ENCODE measurements around the gene DNAH8.
A peak's percentile ranks its signal among the peaks of the same experiment; 100 is the strongest.
"Not testable (repeated sequence)": the region's sequence is repeated elsewhere in the genome, so short reads cannot be mapped to it uniquely, and the experiment has no call there.

Gene DNAH8

DNA sequence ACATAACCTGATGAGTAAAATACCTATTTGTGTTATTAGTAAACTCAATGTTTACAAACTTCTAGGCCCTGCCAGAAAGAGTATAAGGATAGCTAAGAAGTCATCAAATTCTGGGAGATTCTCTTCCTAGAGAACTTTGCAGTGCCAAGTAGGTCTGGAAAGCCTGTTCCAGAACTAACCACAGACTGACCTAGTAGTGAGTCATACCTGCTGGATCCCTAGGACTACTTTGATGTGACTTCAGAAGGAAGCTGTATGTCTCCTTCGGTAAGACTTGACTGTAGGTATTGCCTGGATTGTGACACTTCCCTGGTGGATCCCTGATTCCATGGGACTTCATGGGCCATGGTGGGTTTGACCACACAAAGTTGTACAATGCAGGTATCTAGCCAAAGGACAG is 131.7 kb downstream of the DNAH8 start:
- DNase-seq = no peak

DNA sequence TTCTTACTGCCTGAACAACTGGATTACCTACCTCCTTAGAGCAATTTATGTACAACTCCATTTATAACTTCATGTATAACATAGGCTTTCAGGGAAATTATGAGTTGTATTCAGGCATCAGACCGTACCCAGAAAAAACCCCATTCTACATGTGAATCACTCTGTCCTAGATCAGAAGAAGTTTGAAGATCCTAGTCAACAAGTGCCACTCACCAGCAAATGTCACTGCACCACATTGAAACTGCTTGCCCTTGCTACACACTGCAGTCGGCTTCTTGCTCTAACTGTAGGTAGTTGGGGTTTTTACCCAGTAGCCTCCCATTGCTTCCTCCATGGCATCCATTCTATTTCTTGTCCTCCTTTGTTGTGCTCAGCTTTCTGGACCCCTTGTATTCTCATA is 132.4 kb downstream of the DNAH8 start:
- no peak for DNase-seq

DNA sequence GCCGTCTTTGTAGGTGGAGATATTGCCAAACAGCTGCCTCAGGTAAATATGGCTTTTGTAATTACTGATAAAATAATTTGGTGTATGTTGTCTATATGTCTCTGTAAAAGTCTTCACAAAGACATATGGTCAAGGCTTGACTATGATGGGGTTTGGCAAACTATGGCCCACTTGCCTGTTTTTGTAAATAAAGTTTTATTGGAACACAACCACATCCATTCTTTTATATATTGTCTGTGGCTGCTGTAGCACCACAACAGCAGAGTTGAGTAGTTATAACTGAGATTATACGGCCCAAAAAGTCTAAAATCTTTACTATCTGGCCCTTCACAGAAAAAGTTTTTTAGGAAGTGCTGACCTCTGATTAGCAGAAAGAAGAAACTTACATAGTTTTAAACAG is 133.6 kb downstream of the DNAH8 start:
- no peak for DNase-seq

DNA sequence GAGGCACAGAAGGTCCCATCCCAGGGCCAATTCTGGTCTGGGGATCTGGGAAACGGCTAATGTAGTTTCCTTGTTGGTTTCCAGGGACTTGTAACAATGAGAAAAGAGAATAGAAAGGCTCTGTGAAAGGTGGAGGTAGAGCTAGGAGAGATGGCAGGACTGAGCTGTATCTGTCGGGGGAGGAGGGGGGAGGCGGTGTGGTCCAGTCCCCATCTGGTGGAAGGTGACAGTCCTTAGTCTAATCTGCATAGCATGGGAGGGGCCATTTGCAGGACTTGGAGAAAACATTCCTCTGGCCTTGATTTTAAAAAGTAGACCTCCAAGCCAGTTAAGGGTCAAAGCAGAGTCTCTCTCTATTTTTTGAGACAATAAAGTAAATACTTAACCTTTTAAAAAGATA is 137.1 kb downstream of the DNAH8 start:
- no peak for DNase-seq

DNA sequence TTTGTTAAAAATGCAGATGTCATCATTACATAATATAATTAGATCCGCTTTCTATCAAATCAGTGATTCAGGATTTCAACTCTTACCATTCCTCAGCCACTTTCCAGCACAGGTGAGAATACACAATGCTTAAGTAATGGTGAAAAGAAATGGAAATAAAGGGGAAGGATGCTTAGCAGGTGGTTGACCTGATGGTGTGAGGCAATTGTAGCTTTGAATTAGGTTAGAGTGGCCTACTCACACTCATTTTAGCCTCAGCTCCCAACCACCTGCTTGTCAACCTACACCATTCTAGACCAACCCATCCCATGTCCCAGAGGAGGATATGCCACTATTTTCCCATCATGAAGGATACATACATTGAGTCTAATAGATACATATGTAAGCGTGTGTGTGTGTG is 138.1 kb downstream of the DNAH8 start:
- DNase-seq = no peak

DNA sequence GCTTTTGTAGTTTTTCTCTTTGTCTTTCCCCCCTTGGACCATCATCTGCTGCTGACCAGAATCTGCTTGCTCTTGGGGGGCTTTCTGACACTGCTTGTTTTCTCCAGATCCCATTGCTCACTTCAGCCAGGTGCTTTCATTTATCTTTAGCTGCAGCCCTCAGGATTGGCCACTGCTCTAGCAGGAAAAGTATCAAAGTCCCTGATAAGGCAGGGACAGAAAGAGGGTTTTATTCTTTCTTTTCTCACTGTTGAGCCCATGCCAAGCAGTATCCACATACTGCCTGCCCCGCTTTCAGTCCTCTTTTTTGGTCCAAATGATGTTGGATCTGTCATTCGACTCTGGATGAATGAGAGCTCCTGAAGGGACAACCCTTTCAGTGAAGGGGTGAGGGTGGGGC is 141.4 kb downstream of the DNAH8 start:
- no peak for DNase-seq

DNA sequence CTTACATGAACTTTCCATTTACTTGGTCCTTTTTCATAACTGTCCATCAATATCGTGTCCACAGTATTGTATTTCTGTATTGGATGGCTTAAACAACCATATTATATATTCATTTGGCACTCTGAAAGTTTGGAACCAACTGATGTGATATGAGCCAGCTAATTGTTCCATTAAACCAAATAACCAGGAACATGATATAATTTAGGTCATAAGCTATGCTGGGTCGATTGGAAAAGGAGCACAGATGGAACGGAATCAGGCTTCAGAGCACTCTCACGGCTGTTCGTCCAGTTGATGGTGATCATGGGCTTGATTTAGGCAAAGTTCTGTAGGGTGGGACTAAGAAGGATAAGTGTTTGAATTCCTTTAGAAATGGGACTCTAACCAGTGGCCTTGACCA is 142.7 kb downstream of the DNAH8 start:
- no peak for DNase-seq

DNA sequence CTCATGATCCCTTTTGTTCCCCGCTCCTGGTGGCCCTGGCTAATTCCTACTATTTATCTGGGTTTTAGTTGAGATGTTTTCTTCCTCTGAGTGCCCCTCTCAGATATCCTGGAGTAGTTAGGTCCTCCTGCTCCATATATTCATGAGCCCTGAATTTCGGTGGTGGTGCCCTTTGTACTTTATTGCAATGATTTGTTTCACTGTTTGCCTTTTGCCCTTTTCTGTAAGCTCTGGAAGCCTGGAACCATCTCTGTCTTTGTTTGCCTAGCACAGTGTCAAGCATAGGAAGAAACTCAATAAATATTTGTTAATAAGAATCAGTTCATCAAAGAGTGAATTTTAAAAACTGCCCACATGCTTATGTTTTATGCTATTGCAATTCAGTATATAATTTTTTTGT is 144.9 kb downstream of the DNAH8 start:
- no peak for DNase-seq

DNA sequence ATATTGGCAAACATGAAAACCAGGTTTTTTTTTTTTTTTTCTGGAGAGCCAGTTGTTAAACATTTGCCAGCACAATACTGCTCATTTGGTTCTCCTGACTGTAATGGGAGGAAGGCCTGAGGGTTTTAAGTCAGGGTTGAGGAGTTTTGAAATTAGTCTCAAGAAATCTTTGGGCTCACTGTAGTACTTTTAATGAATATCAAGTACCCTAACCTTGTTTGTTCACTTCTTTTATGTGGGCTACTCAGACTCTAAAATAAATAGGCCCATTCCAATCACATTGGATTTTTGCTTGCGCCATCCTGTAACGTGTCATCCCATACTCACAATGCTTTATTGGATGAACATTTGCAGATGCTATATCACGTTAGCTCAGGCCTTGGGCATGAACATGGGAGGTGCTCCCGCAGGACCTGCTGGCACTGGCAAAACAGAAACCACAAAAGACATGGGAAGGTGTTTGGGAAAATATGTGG is 146.9 kb downstream of the DNAH8 start:
- no peak for DNase-seq

DNA sequence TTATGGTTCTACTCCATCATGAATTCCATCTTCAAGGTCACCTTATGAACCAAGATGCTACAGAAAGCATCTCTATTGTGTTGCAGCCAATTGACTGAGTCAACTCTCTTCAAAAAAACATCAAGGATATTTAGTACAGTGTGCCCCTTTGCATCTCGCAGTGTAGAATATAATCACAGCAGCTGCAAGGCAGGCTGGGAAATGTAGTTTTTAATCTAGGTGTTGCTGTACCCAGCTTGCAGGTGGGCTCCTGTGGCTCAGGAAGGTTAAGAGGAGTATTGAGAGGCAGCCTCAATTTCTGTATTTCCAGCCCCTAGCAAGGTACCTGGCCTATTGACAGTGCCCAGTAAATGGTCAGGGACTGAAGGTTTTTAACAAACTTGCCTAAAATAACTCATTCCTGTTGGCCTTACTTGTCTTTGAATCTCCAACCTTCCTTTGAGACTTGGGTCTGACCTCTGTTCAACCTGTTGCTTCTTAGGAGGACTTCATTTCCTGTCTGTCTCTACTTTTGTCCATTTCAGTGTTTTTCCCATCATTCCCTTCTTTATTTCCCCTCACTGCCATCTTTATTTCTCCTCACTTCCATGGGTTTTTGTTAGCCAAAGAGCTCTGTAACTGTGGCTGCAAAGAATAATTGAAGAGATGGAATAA is 150.5 kb downstream of the DNAH8 start:
- DNase-seq = no peak

DNA sequence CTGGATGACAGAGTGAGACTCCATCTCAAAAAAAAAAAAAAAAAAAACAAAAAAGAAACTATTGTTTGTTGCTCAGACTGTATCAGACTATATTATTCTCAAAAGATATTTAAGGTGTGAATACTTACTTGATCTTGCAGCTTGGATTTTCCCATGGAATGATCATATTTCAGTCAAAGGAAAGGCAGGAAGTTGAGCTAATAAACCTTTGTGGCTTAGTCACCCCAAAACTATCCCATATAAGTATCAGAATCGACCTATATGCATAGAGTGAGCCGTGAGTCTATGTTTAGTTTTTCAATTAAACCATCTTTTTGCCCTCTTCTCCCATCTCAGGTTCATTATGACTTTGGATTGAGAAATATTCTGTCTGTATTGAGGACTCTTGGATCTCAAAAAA is 152.6 kb downstream of the DNAH8 start:
- DNase-seq = no peak

DNA sequence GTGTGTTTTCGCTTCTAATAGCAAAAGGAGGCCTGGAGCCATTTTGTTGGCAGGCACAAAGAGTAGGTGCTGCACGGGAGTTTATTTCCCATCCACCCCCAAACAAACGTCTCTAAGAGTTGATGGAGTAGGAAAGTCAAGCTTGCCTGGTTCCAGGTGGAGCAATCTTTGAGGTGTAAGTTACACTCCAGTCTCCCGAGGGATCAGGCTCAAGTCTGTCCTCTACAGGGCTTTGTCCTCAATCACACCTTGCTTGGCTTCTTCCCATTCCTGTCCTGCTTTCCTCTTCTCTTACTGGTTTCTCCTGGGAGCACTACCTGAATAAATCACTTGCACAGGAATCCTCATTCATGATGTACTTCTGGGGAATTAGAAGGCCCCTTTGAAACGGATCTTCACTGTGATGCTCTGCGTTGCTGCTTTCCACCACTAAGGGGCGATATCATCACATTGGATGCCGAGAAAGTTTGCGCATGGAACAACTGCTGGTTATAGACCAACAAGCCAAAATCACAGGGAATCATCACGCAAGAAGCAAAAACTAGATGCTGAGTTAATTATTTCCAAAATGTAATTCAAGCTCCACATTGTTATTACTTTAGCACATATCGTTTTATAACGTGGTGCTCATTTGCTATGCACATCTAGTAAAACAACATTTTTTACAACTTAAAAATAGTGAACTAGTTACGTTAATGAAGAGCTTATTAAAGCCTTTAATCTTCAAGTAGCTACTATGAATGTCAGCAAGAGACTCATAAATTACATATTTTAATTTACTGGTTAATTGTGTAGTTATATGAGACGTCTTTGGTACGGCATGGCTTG is 156.8 kb downstream of the DNAH8 start:
- DNase-seq = peak; percentile 73

DNA sequence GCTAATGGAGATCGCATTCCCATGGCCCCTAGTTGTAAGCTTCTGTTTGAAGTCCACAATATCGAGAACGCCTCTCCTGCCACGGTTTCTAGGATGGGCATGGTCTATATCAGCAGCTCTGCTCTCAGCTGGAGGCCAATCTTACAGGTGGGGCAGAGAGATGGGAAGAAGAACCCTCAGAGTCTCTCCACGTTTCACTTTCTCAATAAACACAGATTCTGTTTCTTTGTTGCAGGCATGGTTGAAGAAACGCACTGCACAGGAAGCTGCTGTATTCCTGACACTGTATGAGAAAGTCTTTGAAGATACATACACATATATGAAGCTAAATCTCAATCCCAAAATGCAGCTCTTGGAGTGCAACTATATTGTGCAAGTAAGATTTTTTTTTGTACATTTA is 157.9 kb downstream of the DNAH8 start:
- no peak for DNase-seq

DNA sequence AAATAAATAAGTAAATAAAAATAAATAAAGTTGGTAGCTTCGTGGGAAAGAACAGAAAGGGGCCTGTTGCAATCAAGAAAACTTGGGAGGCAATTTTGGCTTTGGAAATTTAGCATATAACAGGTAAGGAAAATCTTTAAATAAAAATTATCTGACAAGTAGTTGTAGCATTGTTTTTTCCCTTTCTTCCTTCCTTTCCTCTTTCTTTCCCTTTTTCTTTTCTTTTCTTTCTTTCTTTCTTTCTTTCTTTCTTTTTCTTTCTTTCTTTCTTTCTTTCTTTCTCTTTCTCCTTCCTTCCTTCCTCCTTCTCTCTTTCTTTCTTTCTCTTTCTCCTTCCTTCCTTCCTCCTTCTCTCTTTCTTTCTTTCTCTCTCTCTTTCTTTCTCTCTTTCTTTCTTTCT is 158.7 kb downstream of the DNAH8 start:
- not testable (repeated sequence) for DNase-seq

DNA sequence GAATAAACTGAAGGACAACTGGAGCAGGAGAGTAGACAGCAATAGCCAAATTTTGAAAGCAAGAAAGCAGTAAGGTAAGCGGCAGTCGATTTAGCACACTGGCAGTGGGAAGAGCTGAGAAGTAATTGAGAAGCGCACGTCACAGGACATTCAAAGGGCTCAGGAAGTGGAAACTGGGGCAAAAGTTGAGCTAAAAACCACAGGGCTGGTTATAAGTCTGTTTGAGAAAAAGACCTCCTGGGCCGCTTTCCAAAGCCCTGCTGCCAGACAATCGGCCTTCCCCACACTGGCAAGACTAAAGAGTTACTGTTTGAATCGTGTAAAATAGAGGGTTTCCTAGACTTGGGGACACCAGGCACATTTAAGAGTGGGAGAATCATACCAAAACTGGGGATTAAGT is 161.4 kb downstream of the DNAH8 start:
- DNase-seq = peak; percentile 67

DNA sequence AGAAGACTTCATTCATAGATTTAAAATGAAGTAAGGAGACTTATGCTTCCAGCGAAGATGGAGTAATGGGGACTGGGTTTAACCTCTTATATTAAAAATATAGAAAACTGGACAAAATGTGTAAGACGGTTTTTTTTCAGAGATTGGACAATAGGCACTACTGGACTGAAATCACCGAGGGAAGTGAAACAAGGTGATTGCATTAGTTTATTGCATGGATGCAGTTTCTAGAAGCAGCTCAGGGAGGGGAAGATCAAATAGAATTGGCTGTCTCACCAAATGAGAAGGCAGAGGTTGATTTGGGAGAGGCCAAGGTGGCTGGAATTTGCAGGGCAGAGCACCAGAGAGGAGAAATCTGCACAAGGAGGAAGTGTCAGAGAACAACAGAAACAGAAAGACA is 162.6 kb downstream of the DNAH8 start:
- DNase-seq = no peak

DNA sequence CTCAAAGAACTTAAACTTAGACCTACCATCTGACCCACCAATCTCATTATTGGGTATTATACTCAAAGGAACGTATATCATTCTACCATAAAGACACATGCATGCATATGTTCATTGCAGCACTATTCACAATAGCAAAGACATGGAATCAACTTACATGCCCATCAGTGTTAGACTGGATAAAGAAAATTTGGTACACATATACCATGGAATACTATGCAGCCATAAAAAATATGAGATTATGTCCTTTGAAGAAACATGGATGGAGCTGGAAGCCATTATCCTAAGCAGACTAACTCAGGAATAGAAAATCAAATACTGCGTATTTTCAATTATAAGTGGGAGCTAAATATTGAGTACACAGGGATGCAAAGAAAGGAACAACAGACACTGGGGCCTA is 167.0 kb downstream of the DNAH8 start:
- no peak for DNase-seq

DNA sequence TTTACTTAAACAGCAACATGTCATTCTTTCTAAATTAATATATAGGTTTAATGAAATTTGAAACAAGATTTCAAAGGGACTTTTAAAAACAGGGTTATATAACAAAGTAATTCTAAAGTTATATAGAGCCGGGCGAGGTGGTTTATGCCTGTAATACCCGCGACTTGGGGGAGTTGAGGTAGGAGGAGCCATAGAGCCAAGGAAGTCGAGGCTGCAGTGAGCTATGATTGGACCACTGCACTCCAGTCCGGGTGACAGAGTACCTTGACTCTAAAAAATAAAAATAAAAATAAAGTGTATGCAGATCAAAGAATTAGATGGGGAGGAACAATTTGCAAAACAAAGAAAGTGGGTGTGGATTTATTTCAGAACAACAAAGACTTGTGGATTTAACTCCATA is 182.4 kb downstream of the DNAH8 start:
- no peak for DNase-seq

DNA sequence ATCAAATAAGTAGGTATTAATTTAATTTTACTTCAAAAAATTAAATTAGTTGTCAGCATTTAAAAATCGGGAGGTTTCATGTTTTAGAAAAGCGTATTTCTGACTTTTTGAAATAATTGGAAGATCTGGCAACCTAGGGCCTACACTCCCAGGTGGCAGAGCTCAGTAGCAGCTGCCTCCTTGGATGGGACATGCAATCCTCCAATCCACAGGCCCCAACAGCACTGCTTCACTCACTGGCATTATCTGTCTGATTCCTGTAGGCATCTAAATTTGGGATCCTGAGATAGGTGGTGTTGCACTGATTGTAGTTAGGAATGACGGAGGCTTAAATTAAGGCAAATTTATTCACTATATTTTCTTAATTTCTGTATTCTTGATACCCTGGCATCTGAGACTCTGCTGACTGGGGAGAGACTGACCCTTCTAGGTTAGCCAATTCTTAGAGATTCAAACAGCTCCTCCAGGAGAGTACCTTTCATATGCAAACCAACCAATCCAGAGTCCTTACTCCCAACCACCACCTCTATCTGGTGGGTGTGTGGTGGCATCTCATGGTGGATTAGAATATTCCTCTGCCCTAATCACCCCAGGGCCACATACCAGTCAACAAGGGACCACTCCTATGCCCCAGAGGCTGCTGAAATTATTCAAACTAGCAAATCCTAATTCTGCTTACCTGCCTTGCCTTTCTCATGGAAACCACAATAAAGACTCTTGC is 186.9 kb downstream of the DNAH8 start:
- DNase-seq = no peak

DNA sequence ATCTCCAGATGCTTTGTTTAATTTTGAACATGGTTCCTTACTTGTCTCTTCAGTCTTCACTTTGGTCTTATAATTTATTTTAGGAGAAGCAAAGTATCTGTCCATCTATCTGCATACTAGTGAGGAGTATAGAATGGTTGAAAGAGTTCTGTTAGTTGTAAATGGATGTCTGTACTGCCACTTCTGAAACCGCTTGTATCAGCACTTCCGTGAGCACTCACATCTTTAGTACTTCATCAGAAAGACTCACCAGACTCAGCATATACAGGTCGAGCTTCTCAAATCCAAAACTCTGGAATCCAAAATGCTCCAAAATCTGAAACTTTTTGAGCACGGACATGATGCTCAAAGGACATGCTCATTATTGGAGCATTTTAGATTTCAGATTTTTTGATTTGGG is 191.5 kb downstream of the DNAH8 start:
- no peak for DNase-seq

DNA sequence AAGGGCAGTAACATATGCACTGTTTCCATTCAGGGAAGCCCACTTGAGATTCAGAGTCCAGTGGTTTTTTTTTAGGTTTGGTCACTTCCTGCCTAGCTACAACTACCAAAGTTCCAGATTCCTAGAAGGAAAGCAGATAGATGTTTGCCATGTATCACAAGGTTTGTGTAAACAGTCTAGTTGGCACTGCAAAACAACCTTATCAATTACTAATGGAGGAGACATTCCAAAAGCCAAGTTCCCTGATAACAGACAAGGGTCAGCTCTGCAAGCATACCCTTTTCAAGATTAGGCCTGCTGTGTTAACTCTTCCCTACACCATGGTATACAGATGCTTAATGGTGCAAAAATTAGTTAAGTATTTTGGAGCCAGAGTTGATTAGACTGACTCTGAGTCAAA is 192.2 kb downstream of the DNAH8 start:
- DNase-seq = no peak

DNA sequence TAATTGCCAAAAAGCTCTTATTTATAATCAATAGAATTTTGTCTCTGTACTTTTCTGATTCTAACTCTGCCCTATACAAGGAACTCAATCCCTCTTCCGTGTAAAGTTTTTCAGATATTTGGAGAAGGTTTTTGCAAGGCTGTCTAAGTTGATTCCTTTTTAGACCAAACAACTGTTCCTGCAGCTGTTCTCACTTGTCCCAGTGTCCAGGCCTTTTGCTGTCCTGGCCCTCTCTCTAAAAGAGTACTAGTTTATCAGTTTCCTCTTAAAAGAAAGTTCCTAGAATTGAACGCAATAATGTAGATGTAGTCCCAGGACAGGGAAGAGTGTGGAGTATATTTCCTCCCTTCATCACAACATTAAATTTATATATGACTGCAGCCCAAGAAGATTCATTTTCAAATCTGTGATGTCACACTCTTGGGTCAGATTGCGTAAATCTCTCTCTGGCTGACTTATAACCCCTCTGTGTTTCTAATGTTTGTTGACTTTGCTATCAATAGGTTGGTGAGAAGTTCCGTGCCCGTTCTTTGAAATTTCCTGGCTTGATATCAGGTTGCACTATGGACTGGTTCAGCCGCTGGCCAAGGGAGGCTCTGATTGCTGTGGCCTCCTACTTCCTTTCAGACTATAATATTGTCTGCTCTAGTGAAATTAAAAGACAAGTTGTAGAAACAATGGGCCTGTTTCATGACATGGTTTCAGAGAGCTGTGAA is 194.1 kb downstream of the DNAH8 start:
- DNase-seq = no peak

DNA sequence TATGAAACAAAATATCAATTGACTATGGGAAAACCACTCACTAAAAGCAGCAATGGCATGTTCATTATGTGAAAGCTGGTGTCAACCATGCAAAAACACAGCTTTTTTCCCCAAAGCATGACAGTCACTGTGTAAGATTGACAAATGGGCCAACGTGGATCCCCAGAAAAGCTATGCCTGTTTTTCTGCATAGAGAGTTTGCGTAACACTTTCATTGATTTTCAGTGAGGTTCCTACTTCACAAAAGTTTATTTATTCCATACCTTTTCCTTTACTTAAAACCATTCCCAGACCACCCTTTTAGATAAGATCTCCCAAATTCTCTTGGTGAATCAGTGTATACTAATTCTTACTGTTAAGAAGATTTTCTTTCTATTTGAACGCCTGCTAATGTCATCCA is 195.1 kb downstream of the DNAH8 start:
- no peak for DNase-seq

Data from CD4-positive, alpha-beta T cell treated with Interleukin-10 for 1 hour (primary cell).